ENCODE results near the gene LGALS4.
"Not testable (repeated sequence)": the region's sequence is repeated elsewhere in the genome, so short reads cannot be mapped to it uniquely, and the experiment has no call there.

LGALS4 gene

GRCh38 chr19:38817081-38817480, 4.3 kb upstream of the LGALS4 start:
- DNase-seq, result no peak

GRCh38 chr19:38816131-38816750, 3.5 kb upstream of the LGALS4 start:
- no peak for DNase-seq

GRCh38 chr19:38815059-38816001, 2.6 kb upstream of the LGALS4 start:
- no peak for DNase-seq

GRCh38 chr19:38813932-38814331, 1.2 kb upstream of the LGALS4 start:
- DNase-seq, result not testable (repeated sequence)

- DNase-seq, result no peak
Observed at GRCh38 chr19:38813323-38813722, 578 bp upstream of the LGALS4 start.

- no peak for DNase-seq
Observed at GRCh38 chr19:38812009-38812840, 520 bp downstream of the LGALS4 start.

GRCh38 chr19:38809592-38810252, 3.0 kb downstream of the LGALS4 start:
- DNase-seq, result no peak

GRCh38 chr19:38808741-38809140, 4.0 kb downstream of the LGALS4 start:
- DNase-seq, result no peak

GRCh38 chr19:38807374-38808098, 5.2 kb downstream of the LGALS4 start:
- DNase-seq, result not testable (repeated sequence)

- no peak for DNase-seq
Observed at GRCh38 chr19:38806371-38806770, 6.4 kb downstream of the LGALS4 start.

GRCh38 chr19:38805180-38805579, 7.6 kb downstream of the LGALS4 start:
- DNase-seq, result no peak

GRCh38 chr19:38803543-38803942, 9.2 kb downstream of the LGALS4 start:
- DNase-seq, result no peak

GRCh38 chr19:38801359-38802095, 11.2 kb downstream of the LGALS4 start:
- DNase-seq, result no peak

- DNase-seq, result no peak
Observed at GRCh38 chr19:38800577-38801347, 12.0 kb downstream of the LGALS4 start.

GRCh38 chr19:38799104-38799503, 13.6 kb downstream of the LGALS4 start:
- no peak for DNase-seq

GRCh38 chr19:38797781-38798180, 15.0 kb downstream of the LGALS4 start:
- not testable (repeated sequence) for DNase-seq

GRCh38 chr19:38796154-38796553, 16.6 kb downstream of the LGALS4 start:
- DNase-seq, result no peak

GRCh38 chr19:38795549-38795948, 17.2 kb downstream of the LGALS4 start:
- no peak for DNase-seq

- no peak for DNase-seq
Observed at GRCh38 chr19:38793671-38794070, 19.1 kb downstream of the LGALS4 start.

GRCh38 chr19:38793177-38793576, 19.6 kb downstream of the LGALS4 start:
- DNase-seq, result no peak

Measured in NCI-H187 treated with DMSO at 0.1 percent for 48 hours (cell line).